Left ventricle myocardium inferior (tissue), 1 donor: ENCODE results near the gene MSI2. TPM values are rescaled to one million over a fixed set of nuclear protein-coding genes. Genes with fewer than 3 reads are reported as not detected.

Experiments used
- DNase-seq: peaks from one replicate; pipeline ENCODE4 v3.0.0-alpha.2; 2020
- H3K27ac ChIP-seq: fragments of 200-600 bp; replicated peaks from 2 replicates; pipeline ENCODE4 v1.8.0; 2021
- H3K27me3 ChIP-seq: fragments of 200-600 bp; 2 replicates; pipeline ENCODE4 v1.8.0; 2021; ENCODE audit warnings: low read depth
- H3K36me3 ChIP-seq: fragments of 200-600 bp; 2 replicates; pipeline ENCODE4 v1.8.0; 2021
- H3K4me1 ChIP-seq: fragments of 200-600 bp; 2 replicates; pipeline ENCODE4 v1.8.0; 2021
- H3K4me3 ChIP-seq: fragments of 200-600 bp; 2 replicates; pipeline ENCODE4 v1.8.0; 2021; ENCODE audit warnings: mild to moderate bottlenecking, moderate library complexity
- H3K9me3 ChIP-seq: fragments of 200-600 bp; replicated peaks from 2 replicates; pipeline ENCODE4 v1.8.0; 2021
- intact Hi-C: fragments of 100-400 bp; cut with micrococcal nuclease; formaldehyde crosslinking; loops from one replicate; pipeline ENCODE4 v1.11.0; 2022
- total RNA-seq: library from RNA; stranded (reverse); fragmentation: NEBNext Ultra II Directional; extraction: Animal tissue kit (Norgen Biotek cat#: 25700); gene quantifications from one replicate; pipeline ENCODE4 v1.2.1, GENCODE V29; 2021
- TF ChIP-seq, protein P1 (sequence below): fragments of 200-600 bp; IDR thresholded peaks from 2 replicates; pipeline ENCODE4 v1.8.0; 2021; ENCODE audit warnings: antibody characterized with exemption, mild to moderate bottlenecking, borderline replicate concordance
- donor health status: DM: no; HTN: yes; CAD: no; lungs with severe emphysema.

The MSI2 gene
- total RNA-seq, 1 donor from 2014 or later, result 118 TPM

DNA sequence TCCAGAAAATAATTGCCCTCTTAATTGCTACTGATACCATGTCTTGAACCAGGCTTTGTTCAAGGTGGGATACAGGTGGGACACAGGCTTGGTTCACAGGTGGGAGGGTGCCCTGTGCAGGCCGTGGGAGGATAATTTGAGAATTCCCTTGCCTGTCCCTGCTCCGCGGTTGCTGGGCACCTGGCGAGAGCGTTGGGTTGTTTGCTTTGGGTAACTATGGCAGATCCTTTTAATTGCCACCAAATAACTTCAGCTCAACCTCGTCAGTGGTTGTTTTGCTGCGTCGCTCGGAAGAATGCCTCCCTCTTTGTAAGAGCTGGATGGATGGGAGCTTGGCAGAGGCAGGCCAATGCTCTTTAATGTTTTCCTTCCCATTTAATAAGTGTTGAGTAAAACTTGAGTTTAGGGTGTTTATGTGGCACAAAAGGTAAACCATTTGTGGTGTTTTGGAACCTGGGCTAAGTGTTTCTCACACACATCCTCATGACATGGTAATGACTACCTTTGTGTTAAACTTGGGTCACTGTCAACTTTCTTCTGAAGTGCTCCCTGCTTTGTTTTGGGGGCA lies 202.5 kb downstream of the MSI2 start:
- Histone ChIP-seq H3K27me3 (no peaks in the 10 kb centered on the region), H3K4me3 (no peak overlapping the region), H3K9me3 (no peaks in the 10 kb centered on the region), H3K4me1 (peaks cover 59% of the 10 kb centered on the region), H3K36me3 (no peaks in the 10 kb centered on the region), H3K27ac (no peak overlapping the region)
- no peak for DNase-seq
- intact Hi-C loops, result no loop called here
- TF ChIP-seq, protein P1, sequence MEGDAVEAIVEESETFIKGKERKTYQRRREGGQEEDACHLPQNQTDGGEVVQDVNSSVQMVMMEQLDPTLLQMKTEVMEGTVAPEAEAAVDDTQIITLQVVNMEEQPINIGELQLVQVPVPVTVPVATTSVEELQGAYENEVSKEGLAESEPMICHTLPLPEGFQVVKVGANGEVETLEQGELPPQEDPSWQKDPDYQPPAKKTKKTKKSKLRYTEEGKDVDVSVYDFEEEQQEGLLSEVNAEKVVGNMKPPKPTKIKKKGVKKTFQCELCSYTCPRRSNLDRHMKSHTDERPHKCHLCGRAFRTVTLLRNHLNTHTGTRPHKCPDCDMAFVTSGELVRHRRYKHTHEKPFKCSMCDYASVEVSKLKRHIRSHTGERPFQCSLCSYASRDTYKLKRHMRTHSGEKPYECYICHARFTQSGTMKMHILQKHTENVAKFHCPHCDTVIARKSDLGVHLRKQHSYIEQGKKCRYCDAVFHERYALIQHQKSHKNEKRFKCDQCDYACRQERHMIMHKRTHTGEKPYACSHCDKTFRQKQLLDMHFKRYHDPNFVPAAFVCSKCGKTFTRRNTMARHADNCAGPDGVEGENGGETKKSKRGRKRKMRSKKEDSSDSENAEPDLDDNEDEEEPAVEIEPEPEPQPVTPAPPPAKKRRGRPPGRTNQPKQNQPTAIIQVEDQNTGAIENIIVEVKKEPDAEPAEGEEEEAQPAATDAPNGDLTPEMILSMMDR, result no peak

DNA sequence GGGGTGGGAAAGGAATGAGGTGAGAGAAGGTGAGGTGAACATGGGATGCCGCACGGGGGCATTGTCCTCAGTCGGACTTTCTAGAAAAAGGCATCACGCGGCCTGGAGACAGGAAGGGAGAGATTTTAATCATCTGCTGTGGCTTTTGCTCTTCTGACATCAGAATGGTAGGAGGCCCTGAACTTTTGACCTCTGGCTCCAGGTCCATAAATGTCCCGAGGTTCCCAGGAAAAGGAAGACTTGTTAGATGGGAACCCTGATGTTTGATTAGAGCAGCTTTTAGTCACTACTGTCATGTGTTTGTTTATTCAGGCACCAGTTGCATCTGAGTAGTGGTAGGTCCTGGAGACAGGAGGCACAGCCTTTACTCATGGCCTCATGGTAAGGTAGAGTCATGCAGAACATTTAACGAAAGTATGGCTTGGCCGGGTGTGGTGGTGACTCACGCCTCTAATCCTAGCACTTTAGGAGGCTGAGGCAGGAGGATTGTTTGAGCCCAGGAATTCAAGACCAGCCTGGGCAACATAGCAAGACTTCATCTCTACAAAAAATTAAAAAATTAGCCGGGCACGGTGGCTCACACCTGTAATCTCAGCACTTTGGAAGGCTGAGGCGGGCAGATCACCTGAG lies 203.1 kb downstream of the MSI2 start:
- TF ChIP-seq, protein P1, result no peak
- intact Hi-C loops, result no loop called here
- Histone ChIP-seq H3K27ac (no peak overlapping the region), H3K27me3 (no peaks in the 10 kb centered on the region), H3K4me1 (peaks cover 59% of the 10 kb centered on the region), H3K9me3 (no peaks in the 10 kb centered on the region), H3K36me3 (no peaks in the 10 kb centered on the region), H3K4me3 (no peak overlapping the region)
- DNase-seq, result no peak

DNA sequence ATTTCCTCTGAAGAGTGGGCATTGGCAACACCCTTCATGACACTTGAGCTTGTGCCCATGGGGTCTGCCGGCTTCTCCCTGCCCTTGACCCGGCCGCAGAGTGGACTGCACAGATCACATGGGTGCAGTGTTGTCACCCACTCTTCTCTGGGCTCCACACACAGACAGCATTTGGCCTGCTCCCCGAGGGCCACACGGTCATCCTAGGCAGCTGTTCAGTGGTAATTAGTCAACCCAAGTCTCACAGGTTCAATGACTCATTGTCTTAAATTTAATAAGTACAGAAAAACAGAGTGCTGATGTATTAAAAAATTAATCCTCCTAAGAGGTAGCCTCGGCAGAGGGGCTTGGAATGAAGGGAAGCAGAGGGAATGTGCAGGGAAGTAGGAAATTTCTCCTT lies 204.8 kb downstream of the MSI2 start:
- Histone ChIP-seq H3K27me3 (no peaks in the 10 kb centered on the region), H3K36me3 (no peaks in the 10 kb centered on the region), H3K9me3 (no peaks in the 10 kb centered on the region), H3K27ac (no peak overlapping the region), H3K4me1 (peaks cover 60% of the 10 kb centered on the region), H3K4me3 (no peak overlapping the region)
- intact Hi-C loops, result no loop called here
- DNase-seq, result no peak
- TF ChIP-seq, protein P1, result no peak

DNA sequence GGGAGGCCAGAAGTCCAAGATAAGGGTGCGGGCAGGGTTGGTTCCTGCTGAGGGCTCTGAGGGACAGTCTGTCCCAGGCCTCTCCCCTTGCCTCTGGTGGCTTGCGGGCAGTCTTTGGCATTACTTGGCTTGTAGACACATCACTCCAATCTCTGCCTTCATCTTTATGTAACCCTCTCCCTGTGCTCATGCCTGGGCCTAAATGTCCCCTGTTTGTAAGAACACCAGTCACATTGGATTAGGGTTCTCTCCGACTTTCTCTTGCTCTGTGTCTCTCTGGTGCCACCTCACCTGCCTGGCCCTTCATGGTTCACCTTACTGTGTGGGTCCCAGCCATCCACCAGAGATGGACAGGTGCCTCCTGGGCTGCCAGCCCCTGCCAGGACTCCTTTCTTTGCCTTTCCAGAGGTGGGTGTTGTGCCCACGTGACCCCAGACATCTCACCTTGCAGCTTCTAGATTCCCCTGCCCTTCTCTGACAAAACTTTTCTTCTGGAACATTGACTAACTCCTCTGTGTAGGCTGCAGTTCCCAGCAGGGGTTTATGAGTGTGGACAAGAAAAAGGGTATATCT lies 205.8 kb downstream of the MSI2 start:
- Histone ChIP-seq H3K9me3 (no peaks in the 10 kb centered on the region), H3K27ac (no peak overlapping the region), H3K4me3 (no peak overlapping the region), H3K36me3 (no peaks in the 10 kb centered on the region), H3K4me1 (peaks cover 55% of the 10 kb centered on the region), H3K27me3 (no peaks in the 10 kb centered on the region)
- intact Hi-C loops, result no loop called here
- DNase-seq, result no peak
- TF ChIP-seq, protein P1, result no peak

DNA sequence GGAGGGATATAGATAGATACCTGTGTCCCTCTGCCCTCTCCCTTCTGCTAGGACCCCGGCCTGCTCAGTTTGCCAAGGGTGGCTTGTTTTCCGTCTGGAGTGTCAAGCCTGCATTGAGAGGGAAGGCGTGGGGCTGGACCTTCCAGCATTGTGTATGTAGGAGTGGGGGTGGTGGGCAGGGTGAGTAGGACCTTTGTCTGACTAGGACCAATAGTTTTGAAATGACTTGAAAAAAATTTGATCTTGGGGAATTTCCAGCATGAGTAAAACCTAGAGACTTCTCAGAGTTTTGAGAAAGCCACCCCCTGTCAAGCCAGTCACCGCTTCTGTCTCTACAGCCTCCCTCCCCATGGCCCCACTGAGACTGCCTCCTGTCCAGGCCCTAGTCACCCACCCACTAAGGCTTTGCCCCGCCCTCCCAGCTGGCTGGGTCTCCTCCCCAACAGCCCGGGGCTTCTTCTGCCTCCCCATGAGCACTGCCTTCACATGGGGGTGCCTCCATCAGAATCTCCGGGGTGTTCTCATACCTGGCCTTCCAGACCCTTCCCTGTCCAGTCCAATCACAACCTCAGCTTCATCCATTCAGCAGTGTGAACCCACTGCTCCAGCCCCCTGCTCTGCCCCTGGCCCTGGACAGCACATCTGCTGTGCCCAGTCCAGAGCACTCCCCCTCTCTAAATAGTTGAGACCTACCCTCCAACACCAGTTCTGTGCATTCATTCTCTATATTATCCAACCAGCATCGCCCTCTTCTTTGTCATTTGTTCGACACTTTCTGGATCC lies 207.0 kb downstream of the MSI2 start:
- no peak overlapping the region for H3K4me3 ChIP-seq
- TF ChIP-seq, protein P1, result no peak
- no peaks in the 10 kb centered on the region for H3K27me3 ChIP-seq
- no peaks in the 10 kb centered on the region for H3K36me3 ChIP-seq
- no peak overlapping the region for H3K27ac ChIP-seq
- no peak for DNase-seq
- intact Hi-C loops, result no loop called here
- no peaks in the 10 kb centered on the region for H3K9me3 ChIP-seq
- H3K4me1 ChIP-seq, result peaks cover 64% of the 10 kb centered on the region
